Keratinocyte (primary cell): ENCODE results near the gene MYOM1. TPM values are rescaled to one million over a fixed set of nuclear protein-coding genes. Genes with fewer than 3 reads are reported as not detected.

Experiments
- DNase-seq: peaks from one replicate; pipeline ENCODE4 v3.0.0-alpha.2; 2011; ENCODE audit warnings: low read depth, missing footprints, low spot score
- FAIRE-seq: peaks from 2 replicates; lab custom pipeline; 2011; peaks lifted over from hg19 to GRCh38; lab: Jason Lieb, UNC
- H2AFZ ChIP-seq: 2 replicates; pipeline ENCODE4 v1.6.0; 2012; ENCODE audit warnings: low read length, control low read depth, inconsistent platforms; ENCODE audit not compliant: control insufficient read depth
- H3K27ac ChIP-seq: 2 replicates; pipeline ENCODE4 v1.5.1; 2011; ENCODE audit warnings: low read length; ENCODE audit not compliant: control insufficient read depth, insufficient read depth
- H3K27me3 ChIP-seq: 3 replicates; pipeline ENCODE4 v1.6.0; 2011; ENCODE audit warnings: low read length; ENCODE audit not compliant: control insufficient read depth, insufficient read depth; ENCODE audit errors: extremely low read depth
- H3K36me3 ChIP-seq, 2 experiments: 2 replicates in 1 of 2; 3 replicates in 1 of 2; pipeline ENCODE4 v1.5.1; 2011; ENCODE audit warnings: low read length in 2 of 2, mild to moderate bottlenecking in 1 of 2; ENCODE audit not compliant: control insufficient read depth in 2 of 2, insufficient read depth in 2 of 2; ENCODE audit errors: extremely low read depth in 1 of 2
- H3K4me1 ChIP-seq: 3 replicates; pipeline ENCODE4 v1.5.1; 2011; ENCODE audit warnings: low read length; ENCODE audit not compliant: control insufficient read depth, insufficient read depth; ENCODE audit errors: extremely low read depth
- H3K4me2 ChIP-seq: 3 replicates; pipeline ENCODE4 v1.6.0; 2011; ENCODE audit warnings: low read depth, low read length; ENCODE audit not compliant: control insufficient read depth, insufficient read depth; ENCODE audit errors: extremely low read depth
- H3K4me3 ChIP-seq, 3 experiments: fragments of 200-600 bp in 1 of 3; sonication (generic) in 1 of 3; 2 replicates in 2 of 3; 3 replicates in 1 of 3; pipeline ENCODE4 v1.5.1; 2011 to 2016; ENCODE audit warnings: low read length in 3 of 3, mild to moderate bottlenecking in 3 of 3, control low read depth in 2 of 3, inconsistent platforms in 1 of 3, low read depth in 1 of 3, mixed read lengths in 1 of 3, mixed run types in 1 of 3, moderate library complexity in 1 of 3; ENCODE audit not compliant: control insufficient read depth in 2 of 3, insufficient read depth in 2 of 3; ENCODE audit errors: extremely low read depth in 1 of 3
- H3K79me2 ChIP-seq: 2 replicates; pipeline ENCODE4 v1.6.0; 2012; ENCODE audit warnings: low read length; ENCODE audit not compliant: control insufficient read depth, insufficient read depth
- H3K9ac ChIP-seq: 3 replicates; pipeline ENCODE4 v1.6.0; 2011; ENCODE audit warnings: low read length; ENCODE audit not compliant: control insufficient read depth, insufficient read depth; ENCODE audit errors: extremely low read depth
- H3K9me1 ChIP-seq: 3 replicates; pipeline ENCODE4 v1.6.0; 2011; ENCODE audit warnings: low read length; ENCODE audit not compliant: control insufficient read depth, insufficient read depth; ENCODE audit errors: extremely low read depth
- H3K9me3 ChIP-seq: 2 replicates; pipeline ENCODE4 v1.5.1; 2012; ENCODE audit warnings: low read depth, low read length; ENCODE audit not compliant: control insufficient read depth
- H4K20me1 ChIP-seq: 3 replicates; pipeline ENCODE4 v1.6.0; 2011; ENCODE audit warnings: low read length; ENCODE audit not compliant: control insufficient read depth, insufficient read depth; ENCODE audit errors: extremely low read depth
- EZH2 ChIP-seq: IDR thresholded peaks from one replicate; pipeline ENCODE4 v1.6.1; 2012; ENCODE audit warnings: inconsistent platforms, mild to moderate bottlenecking, low read length, moderate library complexity
- dilution Hi-C: fragments of 300-500 bp; cut with MboI; formaldehyde crosslinking; loops from one replicate; pipeline ENCODE4 v1.7.0; 2020; ENCODE audit warnings: low sequenced_read_pairs; ENCODE audit not compliant: extremely low pct_ligation_motif_present
- polyA plus RNA-seq, 5 experiments: library from polyadenylated mRNA; depleted of rRNA in 3 of 5; stranded (reverse) in 3 of 5; stranded (forward) in 1 of 5; unstranded in 1 of 5; fragments of >200 nt; gene quantifications; 1 replicate in 1 of 5; 2 replicates in 3 of 5; 3 replicates in 1 of 5; pipeline versions ENCODE4 v1.2.1 to v1.2.3, GENCODE V29; 2011 to 2012; ENCODE audit warnings: missing spikeins in 2 of 5, low read depth in 1 of 5, low replicate concordance in 1 of 5
- TF ChIP-seq, protein P1 (sequence below), 3 experiments: IDR thresholded peaks in 1 of 3; conservative IDR thresholded peaks in 1 of 3; optimal IDR thresholded peaks in 1 of 3; 2 replicates in 2 of 3; 3 replicates in 1 of 3; pipeline versions ENCODE3 to v1.5.1; 2011; ENCODE audit warnings: low read length in 3 of 3, mild to moderate bottlenecking in 3 of 3, moderate library complexity in 2 of 3, control low read depth in 1 of 3, inconsistent platforms in 1 of 3; ENCODE audit not compliant: insufficient read depth in 2 of 3; ENCODE audit errors: extremely low read depth in 1 of 3

Gene MYOM1
- polyA plus RNA-seq, 1 donor (not counting 4 experiments of a cell fraction or from before 2014, with no cell fraction given), result 0.03 TPM

DNA sequence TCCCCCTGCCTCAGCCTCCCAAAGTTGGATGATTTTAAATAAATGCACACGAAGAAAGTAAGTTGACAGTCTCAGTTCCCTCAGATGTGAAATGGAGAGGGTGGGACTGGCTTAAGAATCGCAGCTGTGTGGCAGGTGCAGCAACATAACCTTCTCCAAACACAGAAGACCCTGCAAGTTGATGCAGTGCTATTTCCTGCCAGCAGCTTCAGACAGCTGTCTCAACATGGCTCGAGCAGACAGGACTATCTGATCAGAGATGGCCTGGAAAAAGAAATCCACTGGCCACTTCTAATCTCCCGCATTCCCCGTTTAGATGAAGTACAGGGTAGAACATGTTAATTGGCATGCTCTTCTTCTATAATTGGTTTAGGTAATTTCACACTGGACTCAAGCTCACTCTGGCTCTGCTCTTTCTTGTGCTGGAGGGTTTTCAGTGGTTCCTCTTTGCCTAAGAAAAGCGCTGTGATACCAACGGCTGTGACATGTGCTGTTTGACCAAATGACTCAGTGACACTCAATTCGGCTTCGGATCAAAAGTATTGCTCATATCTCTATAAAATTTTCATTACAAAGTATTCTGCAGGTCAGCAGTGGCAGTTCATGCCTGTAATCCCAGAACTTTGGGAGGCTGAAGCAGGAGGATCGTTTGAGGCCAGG is 40.2 kb downstream of the MYOM1 start:
- Histone ChIP-seq H3K27ac (no peak overlapping the region), H2AFZ (no peak overlapping the region), H3K27me3 (no peaks in the 10 kb centered on the region), H3K9me3 (no peaks in the 10 kb centered on the region), H4K20me1 (no peaks in the 10 kb centered on the region), H3K36me3 (no peaks in the 10 kb centered on the region), H3K4me3 (no peak overlapping the region), H3K9me1 (no peaks in the 10 kb centered on the region), H3K9ac (no peak overlapping the region), H3K4me2 (no peak overlapping the region), H3K4me1 (no peaks in the 10 kb centered on the region), H3K79me2 (no peaks in the 10 kb centered on the region)
- DNase-seq (no peak), FAIRE-seq (no peak)
- dilution Hi-C loops, result no loop called here
- TF ChIP-seq EZH2, result no peak
- TF ChIP-seq, protein P1, sequence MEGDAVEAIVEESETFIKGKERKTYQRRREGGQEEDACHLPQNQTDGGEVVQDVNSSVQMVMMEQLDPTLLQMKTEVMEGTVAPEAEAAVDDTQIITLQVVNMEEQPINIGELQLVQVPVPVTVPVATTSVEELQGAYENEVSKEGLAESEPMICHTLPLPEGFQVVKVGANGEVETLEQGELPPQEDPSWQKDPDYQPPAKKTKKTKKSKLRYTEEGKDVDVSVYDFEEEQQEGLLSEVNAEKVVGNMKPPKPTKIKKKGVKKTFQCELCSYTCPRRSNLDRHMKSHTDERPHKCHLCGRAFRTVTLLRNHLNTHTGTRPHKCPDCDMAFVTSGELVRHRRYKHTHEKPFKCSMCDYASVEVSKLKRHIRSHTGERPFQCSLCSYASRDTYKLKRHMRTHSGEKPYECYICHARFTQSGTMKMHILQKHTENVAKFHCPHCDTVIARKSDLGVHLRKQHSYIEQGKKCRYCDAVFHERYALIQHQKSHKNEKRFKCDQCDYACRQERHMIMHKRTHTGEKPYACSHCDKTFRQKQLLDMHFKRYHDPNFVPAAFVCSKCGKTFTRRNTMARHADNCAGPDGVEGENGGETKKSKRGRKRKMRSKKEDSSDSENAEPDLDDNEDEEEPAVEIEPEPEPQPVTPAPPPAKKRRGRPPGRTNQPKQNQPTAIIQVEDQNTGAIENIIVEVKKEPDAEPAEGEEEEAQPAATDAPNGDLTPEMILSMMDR (optimal IDR thresholded peaks at IDR 0.05 in 1 of 3, IDR thresholded peaks at IDR 0.05 in 1 of 3, conservative IDR thresholded peaks at IDR 0.05 in 1 of 3; ENCODE audit: extremely low read depth in 1 of 3, insufficient read depth in 2 of 3, low read length in 3 of 3), result no peak

DNA sequence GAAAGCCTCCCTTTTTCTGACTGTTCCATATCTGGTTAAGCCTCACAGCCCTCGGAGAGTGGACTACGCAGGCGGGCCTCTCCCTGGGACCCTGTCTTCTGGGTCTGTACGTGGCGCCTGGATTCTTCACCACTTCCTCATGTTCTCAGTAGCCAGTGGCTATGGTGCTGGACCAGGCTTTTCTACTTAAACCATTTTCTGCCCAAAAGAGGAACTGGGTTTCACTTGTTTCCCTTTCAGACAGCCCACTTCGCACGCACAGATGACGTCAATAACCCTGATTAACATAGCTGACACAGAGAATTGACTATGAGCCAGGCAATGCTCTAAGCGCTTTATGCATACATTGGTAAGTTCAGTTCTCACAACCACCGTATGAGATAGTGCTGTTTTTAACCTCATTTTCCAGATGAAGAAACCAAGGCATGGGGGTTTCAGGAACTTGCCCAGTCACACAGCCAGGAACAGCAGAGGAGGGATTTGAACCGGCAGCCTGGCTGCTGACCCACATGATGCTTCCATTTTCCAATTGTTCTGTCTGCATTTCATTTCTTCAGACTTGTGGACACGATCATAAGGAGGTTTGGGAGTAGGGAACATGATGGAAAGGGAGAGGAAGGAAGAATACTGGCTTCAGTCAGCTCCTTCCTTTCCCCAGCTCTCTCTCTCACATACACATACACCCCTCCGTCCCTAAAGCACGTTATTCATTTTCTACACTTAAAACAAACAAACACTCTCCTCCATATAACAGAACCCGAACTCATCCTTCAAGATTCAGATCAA is 41.7 kb downstream of the MYOM1 start:
- Histone ChIP-seq H3K9me3 (no peaks in the 10 kb centered on the region), H3K36me3 (no peaks in the 10 kb centered on the region), H3K27me3 (no peaks in the 10 kb centered on the region), H3K4me3 (no peak overlapping the region), H3K9me1 (no peaks in the 10 kb centered on the region), H3K4me2 (no peak overlapping the region), H3K79me2 (no peaks in the 10 kb centered on the region), H3K4me1 (no peaks in the 10 kb centered on the region), H4K20me1 (no peaks in the 10 kb centered on the region), H2AFZ (no peak overlapping the region), H3K27ac (no peak overlapping the region), H3K9ac (no peak overlapping the region)
- DNase-seq (no peak), FAIRE-seq (no peak)
- dilution Hi-C loops, result no loop called here
- TF ChIP-seq, protein P1 (optimal IDR thresholded peaks at IDR 0.05 in 1 of 3, IDR thresholded peaks at IDR 0.05 in 1 of 3, conservative IDR thresholded peaks at IDR 0.05 in 1 of 3; ENCODE audit: extremely low read depth in 1 of 3, insufficient read depth in 2 of 3, low read length in 3 of 3), result no peak
- TF ChIP-seq EZH2, result no peak
